IMR-90 (cell line): Measurements from ENCODE around the gene ARSB.

Source experiments
- MAZ ChIP-seq: IDR thresholded peaks from 2 replicates; pipeline ENCODE4 v1.6.1; 2012; ENCODE audit warnings: low read depth, mild to moderate bottlenecking, low read length, improper control_type of control experiment, moderate library complexity, borderline replicate concordance
- POLR2A ChIP-seq: IDR thresholded peaks from 2 replicates; pipeline ENCODE4 v1.6.1; 2012; ENCODE audit warnings: mild to moderate bottlenecking, low read depth, low read length
- SMC3 ChIP-seq: fragments of 150-350 bp; IDR thresholded peaks from 2 replicates; pipeline ENCODE4 v1.6.1; 2016; ENCODE audit warnings: low read depth, mild to moderate bottlenecking, antibody characterized with exemption, low read length, moderate library complexity
- TF ChIP-seq, protein P1 (sequence below): conservative IDR thresholded peaks from 2 replicates; pipeline ENCODE4 v1.5.1; 2012; ENCODE audit warnings: mild to moderate bottlenecking, low read depth, low read length, improper control_type of control experiment
- TF ChIP-seq, protein P2 (sequence below): fragments of 150-350 bp; IDR thresholded peaks from 2 replicates; pipeline ENCODE4 v1.6.1; 2017; ENCODE audit warnings: mild to moderate bottlenecking, antibody characterized with exemption, low read length, low read depth

DNA sequence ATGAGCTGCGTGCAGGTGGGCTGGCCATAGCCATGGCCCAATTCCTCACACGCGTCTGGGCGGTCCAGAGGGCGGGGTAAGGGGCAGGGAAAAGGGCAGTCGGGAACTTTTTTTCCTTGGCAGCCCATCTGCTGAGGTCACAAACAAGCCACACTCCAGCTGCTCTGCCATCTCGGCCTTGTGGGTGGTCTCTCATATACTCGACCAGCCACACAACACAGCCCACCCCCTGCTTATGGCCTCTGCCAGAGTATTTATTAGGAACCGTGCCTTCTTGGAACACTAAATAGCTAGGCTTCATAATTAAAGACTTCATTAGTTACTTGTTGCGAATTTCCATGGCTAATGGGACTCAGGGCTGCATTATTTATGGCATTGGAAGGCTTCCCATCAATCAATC lies 238.1 kb downstream of the ARSB start:
- TF ChIP-seq POLR2A (no peak), MAZ (no peak), SMC3 (no peak)
- TF ChIP-seq, protein P1, sequence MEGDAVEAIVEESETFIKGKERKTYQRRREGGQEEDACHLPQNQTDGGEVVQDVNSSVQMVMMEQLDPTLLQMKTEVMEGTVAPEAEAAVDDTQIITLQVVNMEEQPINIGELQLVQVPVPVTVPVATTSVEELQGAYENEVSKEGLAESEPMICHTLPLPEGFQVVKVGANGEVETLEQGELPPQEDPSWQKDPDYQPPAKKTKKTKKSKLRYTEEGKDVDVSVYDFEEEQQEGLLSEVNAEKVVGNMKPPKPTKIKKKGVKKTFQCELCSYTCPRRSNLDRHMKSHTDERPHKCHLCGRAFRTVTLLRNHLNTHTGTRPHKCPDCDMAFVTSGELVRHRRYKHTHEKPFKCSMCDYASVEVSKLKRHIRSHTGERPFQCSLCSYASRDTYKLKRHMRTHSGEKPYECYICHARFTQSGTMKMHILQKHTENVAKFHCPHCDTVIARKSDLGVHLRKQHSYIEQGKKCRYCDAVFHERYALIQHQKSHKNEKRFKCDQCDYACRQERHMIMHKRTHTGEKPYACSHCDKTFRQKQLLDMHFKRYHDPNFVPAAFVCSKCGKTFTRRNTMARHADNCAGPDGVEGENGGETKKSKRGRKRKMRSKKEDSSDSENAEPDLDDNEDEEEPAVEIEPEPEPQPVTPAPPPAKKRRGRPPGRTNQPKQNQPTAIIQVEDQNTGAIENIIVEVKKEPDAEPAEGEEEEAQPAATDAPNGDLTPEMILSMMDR: no peak
- TF ChIP-seq, protein P2, sequence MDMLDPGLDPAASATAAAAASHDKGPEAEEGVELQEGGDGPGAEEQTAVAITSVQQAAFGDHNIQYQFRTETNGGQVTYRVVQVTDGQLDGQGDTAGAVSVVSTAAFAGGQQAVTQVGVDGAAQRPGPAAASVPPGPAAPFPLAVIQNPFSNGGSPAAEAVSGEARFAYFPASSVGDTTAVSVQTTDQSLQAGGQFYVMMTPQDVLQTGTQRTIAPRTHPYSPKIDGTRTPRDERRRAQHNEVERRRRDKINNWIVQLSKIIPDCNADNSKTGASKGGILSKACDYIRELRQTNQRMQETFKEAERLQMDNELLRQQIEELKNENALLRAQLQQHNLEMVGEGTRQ: no peak
